Lower lobe of right lung (tissue), 2 donors: ENCODE measurements around the gene SHOC2. TPM values are rescaled to one million over a fixed set of nuclear protein-coding genes. Genes with fewer than 3 reads are reported as not detected.

ENCODE experiments used
- ATAC-seq, 2 donors: fragments of 200-7000 bp; cut with Tn5 transposase; one replicate each; pipeline ENCODE4 v1.9.1; 2020 to 2022; ENCODE audit warnings: mild to moderate bottlenecking in 2 of 2, moderate library complexity in 2 of 2
- DNase-seq: peaks from one replicate; pipeline ENCODE4 v3.0.0-alpha.2; 2020
- H3K27ac ChIP-seq: fragments of 200-600 bp; one replicate; pipeline ENCODE4 v1.8.0; 2022
- H3K27me3 ChIP-seq: fragments of 200-600 bp; one replicate; pipeline ENCODE4 v1.8.0; 2022; ENCODE audit warnings: low read depth
- H3K36me3 ChIP-seq: fragments of 200-600 bp; one replicate; pipeline ENCODE4 v1.8.0; 2022; ENCODE audit warnings: mild to moderate bottlenecking
- H3K4me1 ChIP-seq: fragments of 200-600 bp; one replicate; pipeline ENCODE4 v1.8.0; 2022
- H3K4me3 ChIP-seq: fragments of 200-600 bp; one replicate; pipeline ENCODE4 v1.8.0; 2022; ENCODE audit warnings: mild to moderate bottlenecking
- H3K9me3 ChIP-seq: fragments of 200-600 bp; one replicate; pipeline ENCODE4 v1.8.0; 2022
- CTCF ChIP-seq: fragments of 200-600 bp; IDR thresholded peaks from one replicate; pipeline ENCODE4 v1.8.0; 2022; ENCODE audit warnings: antibody characterized with exemption, mild to moderate bottlenecking
- intact Hi-C: fragments of 100-400 bp; cut with DNase I; formaldehyde crosslinking; loops from one replicate; pipeline ENCODE4 v1.11.0; 2022
- total RNA-seq: library from RNA; stranded (reverse); fragmentation: NEBNext Ultra II Directional; extraction: Animal tissue kit (Norgen Biotek cat#: 25700); gene quantifications from one replicate; pipeline ENCODE4 v1.2.1, GENCODE V29; 2021
- donor health status: DM: no; HTN: yes; CAD: no; lungs with severe emphysema.

SHOC2 gene
- total RNA-seq, 1 donor from 2014 or later = 60.9 TPM

- TF ChIP-seq CTCF = no peak
- intact Hi-C loops = no loop called here
- Histone ChIP-seq H3K9me3 (no peaks in the 10 kb centered on the region), H3K4me1 (peaks cover 14% of the 10 kb centered on the region), H3K36me3 (no peaks in the 10 kb centered on the region), H3K4me3 (no peak overlapping the region), H3K27me3 (no peaks in the 10 kb centered on the region), H3K27ac (no peak overlapping the region)
- ATAC-seq (no peak), DNase-seq (no peak)
These were observed 43.8 kb downstream of the SHOC2 start for GRCh38 chr10:110963162-110963561.

- peaks cover 14% of the 10 kb centered on the region for H3K4me1 ChIP-seq
- H3K36me3 ChIP-seq = no peaks in the 10 kb centered on the region
- DNase-seq = no peak
- no peak overlapping the region for H3K27ac ChIP-seq
- no peak overlapping the region for H3K4me3 ChIP-seq
- H3K27me3 ChIP-seq = no peaks in the 10 kb centered on the region
- intact Hi-C loops = no loop called here
- no peak for TF ChIP-seq CTCF
- ATAC-seq = no peak
- H3K9me3 ChIP-seq = no peaks in the 10 kb centered on the region
These were observed 45.3 kb downstream of the SHOC2 start for GRCh38 chr10:110964681-110965080.

- no peak overlapping the region for H3K27ac ChIP-seq
- no peaks in the 10 kb centered on the region for H3K27me3 ChIP-seq
- DNase-seq (no peak), ATAC-seq (no peak)
- H3K9me3 ChIP-seq = no peaks in the 10 kb centered on the region
- peaks cover 10% of the 10 kb centered on the region for H3K4me1 ChIP-seq
- no peak for TF ChIP-seq CTCF
- no peak overlapping the region for H3K4me3 ChIP-seq
- intact Hi-C loops = no loop called here
- no peaks in the 10 kb centered on the region for H3K36me3 ChIP-seq
These were observed 45.8 kb downstream of the SHOC2 start for GRCh38 chr10:110965216-110965615.

GRCh38 chr10:110966146-110966545 is 46.7 kb downstream of the SHOC2 start:
- no peak for DNase-seq
- ATAC-seq = no peak
- H3K4me1 ChIP-seq = peaks cover 10% of the 10 kb centered on the region

GRCh38 chr10:110967009-110967630 is 47.7 kb downstream of the SHOC2 start:
- no peak overlapping the region for H3K4me3 ChIP-seq
- H3K27me3 ChIP-seq = no peaks in the 10 kb centered on the region
- intact Hi-C loops = no loop called here
- H3K36me3 ChIP-seq = no peaks in the 10 kb centered on the region
- ATAC-seq (no peak), DNase-seq (no peak)
- TF ChIP-seq CTCF = no peak
- peaks cover 10% of the 10 kb centered on the region for H3K4me1 ChIP-seq
- H3K27ac ChIP-seq = no peak overlapping the region
- no peaks in the 10 kb centered on the region for H3K9me3 ChIP-seq

More at GRCh38 chr10:110966146-110966545, 46.7 kb downstream of the SHOC2 start:
- H3K4me3 ChIP-seq = no peak overlapping the region
- H3K9me3 ChIP-seq = no peaks in the 10 kb centered on the region
- intact Hi-C loops = no loop called here
- H3K27me3 ChIP-seq = no peaks in the 10 kb centered on the region
- TF ChIP-seq CTCF = no peak
- no peaks in the 10 kb centered on the region for H3K36me3 ChIP-seq
- H3K27ac ChIP-seq = no peak overlapping the region

GRCh38 chr10:110967645-110968044 is 48.2 kb downstream of the SHOC2 start:
- no peak for TF ChIP-seq CTCF
- no peak for ATAC-seq
- peaks cover 10% of the 10 kb centered on the region for H3K4me1 ChIP-seq

More at GRCh38 chr10:110967645-110968044, 48.2 kb downstream of the SHOC2 start:
- Histone ChIP-seq H3K27ac (no peak overlapping the region), H3K27me3 (no peaks in the 10 kb centered on the region), H3K9me3 (no peaks in the 10 kb centered on the region), H3K4me3 (no peak overlapping the region), H3K36me3 (no peaks in the 10 kb centered on the region)
- no peak for DNase-seq
- intact Hi-C loops = no loop called here
